IMR-90 (cell line): ENCODE results near the gene BDH1. TPM values are rescaled to one million over a fixed set of nuclear protein-coding genes. Genes with fewer than 3 reads are reported as not detected.

Experiments
- ATAC-seq: fragments of 200-7000 bp; cut with Tn5 transposase; 2 replicates; pipeline ENCODE4 v1.9.1; 2020; ENCODE audit warnings: low read depth, mild to moderate bottlenecking, moderate library complexity
- BruUV-seq: library from RNA; stranded (reverse); fragments of 400-500 nt; replicated peaks from 2 replicates; lab custom pipeline; 2021; lab: Mats Ljungman, UMichigan
- CTCF ChIA-PET: fragments of 300-600 bp; formaldehyde crosslinking; extraction: SDS; loops from one replicate; lab custom pipeline; 2021; ENCODE audit warnings: antibody characterized with exemption; lab: Yijun Ruan, JAX
- POLR2A ChIA-PET: fragments of 300-600 bp; sonication (Branson Sonifier 250); formaldehyde crosslinking; loops from one replicate; lab custom pipeline; 2022; ENCODE audit warnings: antibody characterized with exemption; ENCODE audit not compliant: unreplicated experiment; lab: Charles Lee
- DNase-seq: peaks from one replicate; pipeline ENCODE4 v3.0.0; 2013
- H2AFZ ChIP-seq: replicated peaks from 2 replicates; pipeline ENCODE3; 2013; ENCODE audit warnings: low read length, mild to moderate bottlenecking; ENCODE audit not compliant: poor library complexity
- H2AK5ac ChIP-seq: 2 replicates; pipeline ENCODE4 v1.6.1; 2013; ENCODE audit warnings: low read depth, low read length, inconsistent platforms
- H2AK9ac ChIP-seq: replicated peaks from 2 replicates; pipeline ENCODE3; 2013; ENCODE audit warnings: mild to moderate bottlenecking, low read depth, low read length, moderate library complexity; ENCODE audit not compliant: poor library complexity
- H2BK120ac ChIP-seq: 2 replicates; pipeline ENCODE4 v1.6.1; 2013; ENCODE audit warnings: low read depth, low read length, inconsistent platforms
- H2BK15ac ChIP-seq: 3 replicates; pipeline ENCODE4 v1.6.1; 2013; ENCODE audit warnings: low read depth, low read length, inconsistent platforms
- H2BK20ac ChIP-seq: 2 replicates; pipeline ENCODE4 v1.6.1; 2013; ENCODE audit warnings: low read depth, mild to moderate bottlenecking, inconsistent platforms, low read length, moderate library complexity
- H2BK5ac ChIP-seq: 2 replicates; pipeline ENCODE4 v1.6.1; 2013; ENCODE audit warnings: mild to moderate bottlenecking, low read depth, low read length, inconsistent platforms; ENCODE audit not compliant: poor library complexity, severe bottlenecking
- H3K14ac ChIP-seq: replicated peaks from 2 replicates; pipeline ENCODE4 v1.6.1; 2013; ENCODE audit warnings: low read depth, low read length, inconsistent platforms
- H3K18ac ChIP-seq: 2 replicates; pipeline ENCODE4 v1.6.1; 2013; ENCODE audit warnings: low read depth, low read length, control low read depth
- H3K23ac ChIP-seq: 2 replicates; pipeline ENCODE4 v1.6.1; 2013; ENCODE audit warnings: low read depth, low read length, inconsistent platforms
- H3K27ac ChIP-seq: 2 replicates; pipeline ENCODE4 v1.5.1; 2013; ENCODE audit warnings: mild to moderate bottlenecking, control low read depth, low read length; ENCODE audit not compliant: insufficient read depth
- H3K27me3 ChIP-seq: 2 replicates; pipeline ENCODE4 v1.6.1; 2013; ENCODE audit warnings: low read length; ENCODE audit not compliant: control insufficient read depth, insufficient read depth
- H3K36me3 ChIP-seq: 2 replicates; pipeline ENCODE4 v1.6.1; 2013; ENCODE audit warnings: low read length, mixed read lengths; ENCODE audit not compliant: control insufficient read depth, insufficient read depth
- H3K4ac ChIP-seq: 2 replicates; pipeline ENCODE4 v1.6.1; 2013; ENCODE audit warnings: low read depth, low read length, inconsistent platforms
- H3K4me1 ChIP-seq: 2 replicates; pipeline ENCODE4 v1.6.1; 2013; ENCODE audit warnings: low read length, mixed read lengths; ENCODE audit not compliant: control insufficient read depth, insufficient read depth
- H3K4me2 ChIP-seq: 2 replicates; pipeline ENCODE4 v1.6.1; 2013; ENCODE audit warnings: low read depth, mild to moderate bottlenecking, control low read depth, low read length, moderate library complexity
- H3K4me3 ChIP-seq: 2 replicates; pipeline ENCODE4 v1.5.1; 2013; ENCODE audit warnings: low read depth, mild to moderate bottlenecking, control low read depth, low read length, moderate library complexity; ENCODE audit not compliant: insufficient read depth
- H3K56ac ChIP-seq: 2 replicates; pipeline ENCODE4 v1.6.1; 2013; ENCODE audit warnings: low read length, inconsistent platforms; ENCODE audit not compliant: insufficient read depth; ENCODE audit errors: extremely low read depth
- H3K79me1 ChIP-seq, 2 experiments: 2 replicates each; pipeline ENCODE4 v1.6.1; 2013; ENCODE audit warnings: low read length in 2 of 2, inconsistent platforms in 1 of 2, low read depth in 1 of 2
- H3K9ac ChIP-seq: 2 replicates; pipeline ENCODE4 v1.6.1; 2013; ENCODE audit warnings: low read depth, low read length, control low read depth
- H3K9me1 ChIP-seq: 2 replicates; pipeline ENCODE4 v1.6.1; 2013; ENCODE audit warnings: low read length, inconsistent platforms; ENCODE audit not compliant: insufficient read depth
- H3K9me3 ChIP-seq: 2 replicates; pipeline ENCODE4 v1.6.1; 2013; ENCODE audit warnings: low read length; ENCODE audit not compliant: control insufficient read depth, insufficient read depth
- H4K20me1 ChIP-seq: 2 replicates; pipeline ENCODE4 v1.6.1; 2013; ENCODE audit warnings: low read length, inconsistent platforms; ENCODE audit not compliant: insufficient read depth
- H4K5ac ChIP-seq: 2 replicates; pipeline ENCODE4 v1.6.1; 2013; ENCODE audit warnings: mild to moderate bottlenecking, low read depth, low read length, control low read depth
- H4K8ac ChIP-seq, 2 experiments: 2 replicates each; pipeline ENCODE4 v1.6.1; 2013; ENCODE audit warnings: low read depth in 2 of 2, low read length in 2 of 2, control low read depth in 1 of 2, inconsistent platforms in 1 of 2
- H4K91ac ChIP-seq: 2 replicates; pipeline ENCODE4 v1.6.1; 2013; ENCODE audit warnings: low read depth, low read length, inconsistent platforms; ENCODE audit not compliant: insufficient read depth
- BHLHE40 ChIP-seq: fragments of 150-350 bp; IDR thresholded peaks from 2 replicates; pipeline ENCODE4 v1.6.1; 2016; ENCODE audit warnings: mild to moderate bottlenecking, low read depth, low read length
- CEBPB ChIP-seq: IDR thresholded peaks from 2 replicates; pipeline ENCODE4 v1.6.1; 2012; ENCODE audit warnings: low read depth, low read length, improper control_type of control experiment
- CHD1 ChIP-seq: IDR thresholded peaks from 2 replicates; pipeline ENCODE4 v1.6.1; 2012; ENCODE audit warnings: low read depth, low read length, improper control_type of control experiment
- CTCF ChIP-seq: conservative IDR thresholded peaks from 2 replicates; pipeline ENCODE4 v1.5.1; 2012; ENCODE audit warnings: mild to moderate bottlenecking, low read depth, low read length, improper control_type of control experiment
- ELK1 ChIP-seq: fragments of 150-350 bp; IDR thresholded peaks from 2 replicates; pipeline ENCODE4 v1.6.1; 2016; ENCODE audit warnings: low read depth, mild to moderate bottlenecking, low read length, moderate library complexity, borderline replicate concordance
- FOS ChIP-seq: fragments of 150-350 bp; IDR thresholded peaks from 2 replicates; pipeline ENCODE4 v1.6.1; 2016; ENCODE audit warnings: low read depth, low read length
- MAFK ChIP-seq: IDR thresholded peaks from 2 replicates; pipeline ENCODE4 v1.6.1; 2012; ENCODE audit warnings: low read depth, low read length, improper control_type of control experiment
- MAZ ChIP-seq: IDR thresholded peaks from 2 replicates; pipeline ENCODE4 v1.6.1; 2012; ENCODE audit warnings: low read depth, mild to moderate bottlenecking, low read length, improper control_type of control experiment, moderate library complexity, borderline replicate concordance
- MXI1 ChIP-seq: IDR thresholded peaks from 2 replicates; pipeline ENCODE4 v1.6.1; 2012; ENCODE audit warnings: low read depth, mild to moderate bottlenecking, low read length, moderate library complexity, borderline replicate concordance
- NFE2L2 ChIP-seq: fragments of 150-350 bp; IDR thresholded peaks from 2 replicates; pipeline ENCODE4 v1.6.1; 2016; ENCODE audit warnings: low read depth, mild to moderate bottlenecking, low read length
- POLR2A ChIP-seq: IDR thresholded peaks from 2 replicates; pipeline ENCODE4 v1.6.1; 2012; ENCODE audit warnings: mild to moderate bottlenecking, low read depth, low read length
- RAD21 ChIP-seq: IDR thresholded peaks from 2 replicates; pipeline ENCODE4 v1.6.1; 2012; ENCODE audit warnings: low read length, improper control_type of control experiment
- RCOR1 ChIP-seq: IDR thresholded peaks from 2 replicates; pipeline ENCODE4 v1.6.1; 2012; ENCODE audit warnings: mild to moderate bottlenecking, low read length, improper control_type of control experiment; ENCODE audit not compliant: insufficient replicate concordance
- RFX5 ChIP-seq: IDR thresholded peaks from 2 replicates; pipeline ENCODE4 v1.8.0; 2012; ENCODE audit warnings: low read depth, mild to moderate bottlenecking, low read length, moderate library complexity
- SMC3 ChIP-seq: fragments of 150-350 bp; IDR thresholded peaks from 2 replicates; pipeline ENCODE4 v1.6.1; 2016; ENCODE audit warnings: low read depth, mild to moderate bottlenecking, antibody characterized with exemption, low read length, moderate library complexity
- USF2 ChIP-seq: fragments of 150-350 bp; IDR thresholded peaks from 2 replicates; pipeline ENCODE4 v1.6.1; 2017; ENCODE audit warnings: mild to moderate bottlenecking, antibody characterized with exemption, low read length, low read depth
- WGBS, 2 experiments: methylation state at CpG; one replicate each; pipeline versions ENCODE4 v1.1.5 to v1.1.7; 2013; ENCODE audit warnings: missing lambda C conversion rate in 2 of 2; ENCODE audit not compliant: insufficient read length in 1 of 2; ENCODE audit errors: extremely low coverage in 2 of 2; 5-methylcytosine and 5-hydroxymethylcytosine counted together
- dilution Hi-C: fragments of 300-500 bp; cut with HindIII; formaldehyde crosslinking; loops from one replicate; pipeline ENCODE4 v1.14.3; 2018; ENCODE audit warnings: low sequenced_read_pairs; ENCODE audit not compliant: unreplicated experiment
- in situ Hi-C: fragments of 300-500 bp; cut with MboI; formaldehyde crosslinking; loops from 3 replicates; pipeline ENCODE4 v1.14.3; 2019; ENCODE audit warnings: low sequenced_read_pairs, inconsistent platforms, mixed read lengths
- intact Hi-C: fragments of 100-400 bp; cut with micrococcal nuclease; formaldehyde crosslinking; loops from 2 replicates; pipeline ENCODE4 v1.10.0; 2022
- polyA plus RNA-seq, 3 experiments: library from polyadenylated mRNA; depleted of rRNA; stranded (reverse); fragments of >200 nt; gene quantifications; 2 replicates each; pipeline ENCODE4 v1.2.3, GENCODE V29; 2012; ENCODE audit warnings: low replicate concordance in 1 of 3
- total RNA-seq: library from RNA; depleted of rRNA; stranded (reverse); fragments of >200 nt; gene quantifications from 2 replicates; pipeline ENCODE4 v1.2.3, GENCODE V29; 2012

The BDH1 gene
- total and polyA plus RNA-seq, 2 of the 4 experiments (the other 2 are of a cell fraction): 2.7 to 4.4 TPM

- Histone ChIP-seq H3K27ac (no peak overlapping the region), H3K9me1 (0 out of 2 replicates have a peak, but pooled peaks cover 4% of the 10 kb centered on the region), H3K27me3 (peaks cover 20% of the 10 kb centered on the region), H3K79me1 (no peaks in the 10 kb centered on the region), H3K4me1 (no peaks in the 10 kb centered on the region), H2AFZ (no peak overlapping the region), H3K56ac (no peak overlapping the region), H3K9me3 (peaks cover 3% of the 10 kb centered on the region; the same call in 1 of the 2 replicates), H3K18ac (no peak overlapping the region), H2BK15ac (no peak overlapping the region), H2BK120ac (no peak overlapping the region), H3K36me3 (no peaks in the 10 kb centered on the region), H4K8ac (no peak overlapping the region), H2BK20ac (no peak overlapping the region), H3K9ac (no peak overlapping the region), H3K4me2 (no peak overlapping the region), H4K5ac (no peak overlapping the region), H3K4me3 (no peak overlapping the region), H2AK9ac (no peak overlapping the region), H3K14ac (no peak overlapping the region), H2AK5ac (no peak overlapping the region), H4K20me1 (no peaks in the 10 kb centered on the region), H3K4ac (no peak overlapping the region), H3K23ac (no peak overlapping the region), H2BK5ac (no peak overlapping the region), H4K91ac (no peak overlapping the region)
- WGBS, 2 experiments: no CpG with 5 or more reads among the region's 5 CpGs
- intact Hi-C loops (no loop called here), in situ Hi-C loops (no loop called here), dilution Hi-C loops (no loop called here)
- DNase-seq: no peak
- ChIA-PET POLR2A (no interaction called here), CTCF (no interaction called here)
- no peak for TF ChIP-seq MAFK
- no peak for TF ChIP-seq MAZ
- TF ChIP-seq SMC3: no peak
- TF ChIP-seq ELK1: no peak
- no peak for TF ChIP-seq CTCF
- TF ChIP-seq RFX5: no peak
- no peak for TF ChIP-seq CHD1
- TF ChIP-seq FOS: no peak
- no peak for TF ChIP-seq RCOR1
- no peak for TF ChIP-seq MXI1
- TF ChIP-seq CEBPB: no peak
- no peak for TF ChIP-seq BHLHE40
- no peak for TF ChIP-seq NFE2L2
- no peak for TF ChIP-seq POLR2A
- TF ChIP-seq USF2: no peak
- no peak for TF ChIP-seq RAD21
- BruUV-seq: no TSS peak
- no peak for ATAC-seq
These were observed 79.7 kb downstream of the BDH1 start for GRCh38 chr3:197475997-197476525.
